K562 (cell line): ENCODE results near the gene OSBPL3. TPM values are rescaled to one million over a fixed set of nuclear protein-coding genes. Genes with fewer than 3 reads are reported as not detected.

Experiments
- ARID3A ChIP-seq: IDR thresholded peaks from 2 replicates; pipeline ENCODE4 v1.6.1; 2012; ENCODE audit warnings: low read depth, low read length, improper control_type of control experiment, borderline replicate concordance
- CHD7 ChIP-seq: fragments of 200-600 bp; sonication (generic); IDR thresholded peaks from one replicate; pipeline ENCODE4 v1.6.1; 2012; ENCODE audit warnings: mild to moderate bottlenecking, low read depth, low read length, inconsistent platforms
- MEF2A ChIP-seq: IDR thresholded peaks from 2 replicates; pipeline ENCODE4 v1.6.1; 2011; ENCODE audit warnings: low read depth, mild to moderate bottlenecking, low read length, moderate library complexity; ENCODE audit not compliant: control insufficient read depth
- POU5F1 ChIP-seq: fragments of 150-350 bp; IDR thresholded peaks from 2 replicates; pipeline ENCODE4 v1.6.1; 2014; ENCODE audit warnings: borderline replicate concordance, low read length, low read depth, mild to moderate bottlenecking; ENCODE audit not compliant: partially characterized antibody
- PTTG1 ChIP-seq: fragments of 450-650 bp; IDR thresholded peaks from 2 replicates; pipeline ENCODE4 v1.6.1; 2016; ENCODE audit warnings: low read depth, mild to moderate bottlenecking, missing genetic modification characterization, missing compliant biosample characterization
- RFX7 ChIP-seq: fragments of 250-450 bp; sonication (Bioruptor Pico); IDR thresholded peaks from 2 replicates; pipeline ENCODE4 v1.5.1; 2021; ENCODE audit warnings: mild to moderate bottlenecking
- RHOXF2B ChIP-seq: fragments of 250-450 bp; sonication (Bioruptor Pico); conservative IDR thresholded peaks from 2 replicates; pipeline ENCODE4 v1.5.1; 2021
- STAT5B ChIP-seq: fragments of 250-450 bp; sonication (Bioruptor Pico); IDR thresholded peaks from 2 replicates; pipeline ENCODE4 v1.8.0; 2021; ENCODE audit warnings: mild to moderate bottlenecking, inconsistent platforms
- TCF3 ChIP-seq: sonication (generic); formaldehyde crosslinking; IDR thresholded peaks from 2 replicates; pipeline ENCODE4 v1.4.0; 2020; ENCODE audit warnings: mild to moderate bottlenecking, missing genetic modification reagents
- TGIF2 ChIP-seq: sonication (generic); formaldehyde crosslinking; IDR thresholded peaks from 2 replicates; pipeline ENCODE4 v1.8.1; 2022; ENCODE audit warnings: mild to moderate bottlenecking, missing genetic modification reagents, moderate library complexity
- ZBTB9 ChIP-seq: fragments of 450-650 bp; formaldehyde crosslinking; IDR thresholded peaks from 2 replicates; pipeline ENCODE4 v1.4.0; 2020; ENCODE audit warnings: mild to moderate bottlenecking, moderate library complexity
- ZNF23 ChIP-seq: fragments of 250-450 bp; sonication (Bioruptor Pico); IDR thresholded peaks from 2 replicates; pipeline ENCODE4 v1.4.0; 2020; ENCODE audit warnings: mild to moderate bottlenecking
- ZNF699 ChIP-seq: fragments of 250-450 bp; sonication (Bioruptor Pico); IDR thresholded peaks from 2 replicates; pipeline ENCODE4 v1.8.0; 2021; ENCODE audit warnings: mild to moderate bottlenecking, moderate library complexity; ENCODE audit not compliant: insufficient replicate concordance
- ZNF764 ChIP-seq: fragments of 250-450 bp; sonication (Bioruptor Pico); IDR thresholded peaks from 2 replicates; pipeline ENCODE4 v1.4.0; 2020; ENCODE audit warnings: low read depth, mild to moderate bottlenecking, moderate library complexity
- polyA plus RNA-seq, 8 experiments: library from polyadenylated mRNA; depleted of rRNA in 4 of 8; stranded (reverse) in 5 of 8; unstranded in 3 of 8; fragments of >200 nt; fragmentation: Nextera tagmentation in 2 of 8; fragmentation: Illumina TruSeq in 1 of 8; extraction: Ambion mirVana in 2 of 8; extraction: Trizol in 1 of 8; gene quantifications; 2 replicates each; pipeline versions ENCODE4 v1.2.1 to v1.2.3, GENCODE V29; 2011 to 2014; ENCODE audit warnings: inconsistent platforms in 1 of 8, missing spikeins in 1 of 8
- total RNA-seq, 7 experiments: library from RNA; depleted of rRNA in 6 of 7; stranded (reverse); fragments of >200 nt in 6 of 7; fragmentation: Illumina TruSeq in 2 of 7; extraction: Trizol in 2 of 7; gene quantifications; 2 replicates each; pipeline versions ENCODE4 v1.2.1 to v1.2.3, GENCODE V29; 2011 to 2021; ENCODE audit warnings: low replicate concordance in 1 of 7

Gene OSBPL3
- total and polyA plus RNA-seq, 9 of the 15 experiments (the other 6 are each of a cell fraction or from before 2014, with no cell fraction given), result 4.8 to 37.2 (median 26.5) TPM

GRCh38 chr7:24980534-24981170 is 674 bp upstream of the OSBPL3 start (continued):
- TF ChIP-seq CHD7, result no peak
- TF ChIP-seq ZBTB9 (CRISPR knock-in tag), result no peak; the same call in 1 of the 2 replicates
- no peak for TF ChIP-seq POU5F1
- TF ChIP-seq TGIF2 (CRISPR knock-in tag), result no peak
- no peak for TF ChIP-seq STAT5B
- no peak for TF ChIP-seq TCF3 (CRISPR knock-in tag)
- TF ChIP-seq ZNF699, result no peak
- no peak for TF ChIP-seq MEF2A
- no peak for TF ChIP-seq RFX7 (CRISPR knock-in tag)
- TF ChIP-seq ZNF23 (CRISPR knock-in tag), result no peak
- TF ChIP-seq RHOXF2B (CRISPR knock-in tag), result no peak
- TF ChIP-seq ARID3A, result no peak
- TF ChIP-seq PTTG1 (tag), result no peak
- no peak for TF ChIP-seq ZNF764 (CRISPR knock-in tag)
